ENCODE measurements around the gene CACNA2D2. TPM values are rescaled to one million over a fixed set of nuclear protein-coding genes. Genes with fewer than 3 reads are reported as not detected.

The CACNA2D2 gene
- total and polyA plus RNA-seq, 7 donors, result 0.49 to 1.7 (median 1.1) TPM; not detected in 1

DNA sequence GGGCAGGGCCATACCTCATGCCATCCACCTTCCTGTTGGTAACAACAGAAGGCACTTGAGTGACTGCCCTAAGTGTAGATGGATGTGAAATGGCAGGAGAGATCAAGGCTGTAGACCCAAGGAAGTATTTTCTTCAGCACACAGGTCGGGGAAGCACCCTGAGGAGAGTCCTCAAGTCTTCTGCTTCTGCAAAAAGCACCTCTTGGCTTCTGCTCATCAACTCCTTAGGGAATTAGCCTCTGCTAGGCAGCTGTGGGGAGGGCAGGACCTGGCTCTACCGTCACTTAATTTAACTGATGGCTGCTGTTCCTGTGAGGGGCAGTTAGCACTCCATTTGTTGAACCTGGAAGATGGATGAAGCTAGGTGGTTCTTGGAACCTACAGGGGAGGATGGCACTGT is 6.9 kb upstream of the CACNA2D2 start:
- no peak for TF ChIP-seq EP300 (IDR thresholded peaks at IDR 0.05)
- TF ChIP-seq POLR2AphosphoS5 (IDR thresholded peaks at IDR 0.05), result no peak
- TF ChIP-seq POLR2A (IDR thresholded peaks at IDR 0.05), result no peak
- TF ChIP-seq, protein P1, sequence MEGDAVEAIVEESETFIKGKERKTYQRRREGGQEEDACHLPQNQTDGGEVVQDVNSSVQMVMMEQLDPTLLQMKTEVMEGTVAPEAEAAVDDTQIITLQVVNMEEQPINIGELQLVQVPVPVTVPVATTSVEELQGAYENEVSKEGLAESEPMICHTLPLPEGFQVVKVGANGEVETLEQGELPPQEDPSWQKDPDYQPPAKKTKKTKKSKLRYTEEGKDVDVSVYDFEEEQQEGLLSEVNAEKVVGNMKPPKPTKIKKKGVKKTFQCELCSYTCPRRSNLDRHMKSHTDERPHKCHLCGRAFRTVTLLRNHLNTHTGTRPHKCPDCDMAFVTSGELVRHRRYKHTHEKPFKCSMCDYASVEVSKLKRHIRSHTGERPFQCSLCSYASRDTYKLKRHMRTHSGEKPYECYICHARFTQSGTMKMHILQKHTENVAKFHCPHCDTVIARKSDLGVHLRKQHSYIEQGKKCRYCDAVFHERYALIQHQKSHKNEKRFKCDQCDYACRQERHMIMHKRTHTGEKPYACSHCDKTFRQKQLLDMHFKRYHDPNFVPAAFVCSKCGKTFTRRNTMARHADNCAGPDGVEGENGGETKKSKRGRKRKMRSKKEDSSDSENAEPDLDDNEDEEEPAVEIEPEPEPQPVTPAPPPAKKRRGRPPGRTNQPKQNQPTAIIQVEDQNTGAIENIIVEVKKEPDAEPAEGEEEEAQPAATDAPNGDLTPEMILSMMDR (IDR thresholded peaks at IDR 0.05), result no peak
- Histone ChIP-seq H3K4me3 (no peak overlapping the region), H3K4me1 (peaks cover 0 to 3% (median 3%) of the 10 kb centered on the region in 4 donors), H3K36me3 (no peaks in the 10 kb centered on the region), H3K27me3 (no peaks in the 10 kb centered on the region), H3K9me3 (no peaks in the 10 kb centered on the region), H3K27ac (no peak overlapping the region)
- no peak for DNase-seq
- intact Hi-C loops (cut with DNase I), result no loop called here
- WGBS, 2 donors, result 59 to 71% methylated on average over 2 of the region's 2 CpGs

DNA sequence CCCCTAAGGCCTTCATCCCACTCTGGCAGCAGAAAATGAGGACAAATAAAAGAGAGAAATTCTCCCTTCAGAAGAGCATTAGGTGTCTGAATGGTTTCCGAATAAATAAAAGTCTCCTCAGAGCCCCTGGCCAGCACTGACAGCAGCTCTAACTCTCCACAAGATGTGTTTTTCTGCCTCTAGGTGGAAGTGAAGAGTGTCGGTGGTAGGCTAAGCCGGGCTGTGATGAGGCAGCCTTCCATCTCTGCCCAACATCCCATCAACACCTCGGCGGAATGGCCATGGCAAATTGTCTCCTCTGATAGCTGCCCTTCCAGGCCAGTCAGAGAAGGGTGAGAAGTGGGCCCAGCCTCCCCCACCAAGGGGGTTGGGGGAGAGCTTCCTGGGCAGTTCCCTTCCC is 6.3 kb upstream of the CACNA2D2 start:
- DNase-seq, result no peak
- intact Hi-C loops (cut with DNase I), result no loop called here
- no peaks in the 10 kb centered on the region for H3K4me1 ChIP-seq
- WGBS, 2 donors, result 77 to 87% methylated on average over 5 of the region's 5 CpGs
- no peak overlapping the region for H3K27ac ChIP-seq
- H3K9me3 ChIP-seq, result no peaks in the 10 kb centered on the region
- TF ChIP-seq POLR2AphosphoS5 (IDR thresholded peaks at IDR 0.05), result no peak
- TF ChIP-seq EP300 (IDR thresholded peaks at IDR 0.05), result no peak
- TF ChIP-seq, protein P1 (IDR thresholded peaks at IDR 0.05), result no peak
- TF ChIP-seq POLR2A (IDR thresholded peaks at IDR 0.05), result no peak
- H3K4me3 ChIP-seq, result no peak overlapping the region
- H3K36me3 ChIP-seq, result no peaks in the 10 kb centered on the region
- no peaks in the 10 kb centered on the region for H3K27me3 ChIP-seq

DNA sequence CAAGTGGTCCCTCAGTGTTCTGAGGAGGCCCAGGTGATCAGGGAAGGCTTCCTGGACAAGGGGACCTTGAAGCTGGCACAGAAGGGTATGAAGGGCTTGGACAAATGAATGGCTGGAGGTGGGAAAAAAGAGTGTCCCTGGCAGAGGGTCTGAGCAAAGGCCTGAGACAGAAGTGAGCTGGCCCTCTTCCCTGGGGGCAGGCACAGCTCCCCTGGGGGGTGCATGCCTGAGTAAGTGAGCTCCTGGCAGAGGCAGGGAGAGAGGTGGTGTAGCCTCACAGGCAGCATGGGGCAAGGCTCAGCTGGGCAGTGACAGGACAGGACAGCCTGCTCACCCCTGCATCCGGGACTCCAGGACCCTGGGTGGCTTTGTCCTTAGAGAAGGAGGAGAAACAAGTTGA is 5.4 kb upstream of the CACNA2D2 start:
- DNase-seq, result no peak
- Histone ChIP-seq H3K4me3 (no peak overlapping the region), H3K27me3 (no peaks in the 10 kb centered on the region), H3K4me1 (peaks cover 0 to 4% (median 0%) of the 10 kb centered on the region in 4 donors), H3K9me3 (no peaks in the 10 kb centered on the region), H3K36me3 (no peaks in the 10 kb centered on the region), H3K27ac (no peak overlapping the region)
- WGBS, 2 donors, result 59 to 84% methylated on average over 1 of the region's 1 CpG
- intact Hi-C loops (cut with DNase I), result no loop called here
- TF ChIP-seq EP300 (IDR thresholded peaks at IDR 0.05) (no peak), POLR2A (IDR thresholded peaks at IDR 0.05) (no peak), POLR2AphosphoS5 (IDR thresholded peaks at IDR 0.05) (no peak)
- TF ChIP-seq, protein P1 (IDR thresholded peaks at IDR 0.05), result no peak

DNA sequence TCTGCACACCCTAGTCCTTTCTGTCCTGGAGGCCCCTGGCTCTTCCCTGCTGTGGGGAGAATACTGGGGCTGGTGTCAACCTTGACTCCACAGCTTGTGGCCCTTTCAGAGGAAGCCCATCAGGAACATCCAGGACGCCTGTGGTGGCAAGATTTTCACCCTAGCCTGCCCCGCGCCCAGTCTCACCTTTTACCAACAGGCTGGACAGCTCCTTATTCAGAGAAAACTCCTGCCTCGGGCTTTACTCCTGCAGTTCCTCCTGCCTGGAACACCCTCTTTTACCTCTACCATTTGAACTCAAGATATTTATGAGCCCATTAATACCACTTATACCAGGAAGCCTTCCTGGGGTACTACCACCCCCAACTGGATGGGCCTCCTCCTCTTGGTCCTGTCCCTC is 2.7 kb upstream of the CACNA2D2 start:
- TF ChIP-seq POLR2A (IDR thresholded peaks at IDR 0.05), result no peak
- TF ChIP-seq, protein P1 (IDR thresholded peaks at IDR 0.05), result no peak
- TF ChIP-seq POLR2AphosphoS5 (IDR thresholded peaks at IDR 0.05), result no peak
- TF ChIP-seq EP300 (IDR thresholded peaks at IDR 0.05), result no peak
- H3K27me3 ChIP-seq, result peaks cover 0 to 19% (median 4%) of the 10 kb centered on the region in 3 donors
- no peaks in the 10 kb centered on the region for H3K9me3 ChIP-seq
- H3K4me3 ChIP-seq, result no peak overlapping the region
- peaks cover 0 to 17% (median 11%) of the 10 kb centered on the region in 4 donors for H3K4me1 ChIP-seq
- DNase-seq, result no peak
- H3K36me3 ChIP-seq, result no peaks in the 10 kb centered on the region
- intact Hi-C loops (cut with DNase I), result no loop called here
- no peak overlapping the region for H3K27ac ChIP-seq
- WGBS, 2 donors, result 76 to 90% methylated on average over 4 of the region's 4 CpGs

DNA sequence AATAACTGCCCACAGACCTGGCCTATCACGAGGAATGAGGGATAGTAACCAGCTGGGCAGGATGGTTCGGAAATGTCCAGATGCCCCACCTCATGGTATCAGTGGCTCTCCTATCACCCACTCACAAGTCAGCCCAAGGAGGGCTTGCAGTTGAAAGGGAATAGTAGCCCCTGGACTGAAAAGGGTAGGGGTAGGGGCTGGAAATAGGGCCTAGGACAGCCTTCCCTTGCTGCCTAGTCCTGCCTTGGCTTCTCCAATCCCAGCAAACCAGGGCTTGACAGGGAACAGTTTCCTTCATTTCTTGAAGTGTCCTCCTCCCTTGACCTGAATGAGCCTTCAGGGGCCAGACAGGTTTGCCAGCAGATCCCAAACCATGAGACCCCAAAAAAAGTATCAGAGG is 1.2 kb upstream of the CACNA2D2 start:
- no peak overlapping the region for H3K4me3 ChIP-seq
- WGBS, 2 donors, result 89 to 95% methylated on average over 2 of the region's 2 CpGs
- H3K4me1 ChIP-seq, result peaks cover 0 to 17% (median 11%) of the 10 kb centered on the region in 4 donors
- peaks cover 4 to 27% (median 5%) of the 10 kb centered on the region in 3 donors for H3K27me3 ChIP-seq
- H3K27ac ChIP-seq, result no peak overlapping the region
- intact Hi-C loops (cut with DNase I), result no loop called here
- DNase-seq, result no peak
- no peaks in the 10 kb centered on the region for H3K9me3 ChIP-seq
- TF ChIP-seq POLR2AphosphoS5 (IDR thresholded peaks at IDR 0.05), result no peak
- TF ChIP-seq, protein P1 (IDR thresholded peaks at IDR 0.05), result no peak
- TF ChIP-seq EP300 (IDR thresholded peaks at IDR 0.05), result no peak
- no peak for TF ChIP-seq POLR2A (IDR thresholded peaks at IDR 0.05)
- no peaks in the 10 kb centered on the region for H3K36me3 ChIP-seq
